Hepatocyte (in vitro differentiated cells): ENCODE data around the gene SLC36A4. TPM values are rescaled to one million over a fixed set of nuclear protein-coding genes. Genes with fewer than 3 reads are reported as not detected.

Experiments used
- DNase-seq: peaks from one replicate; pipeline ENCODE4 v3.0.0-alpha.2; 2016; ENCODE audit warnings: low spot score
- H2AFZ ChIP-seq: fragments of 200-600 bp; sonication (generic); 2 replicates; pipeline ENCODE4 v1.6.0; 2016; ENCODE audit warnings: antibody characterized with exemption, mild to moderate bottlenecking
- H3K27ac ChIP-seq: fragments of 200-600 bp; sonication (generic); 2 replicates; pipeline ENCODE4 v1.5.1; 2016; ENCODE audit warnings: mild to moderate bottlenecking
- H3K27me3 ChIP-seq: fragments of 200-600 bp; sonication (generic); 2 replicates; pipeline ENCODE4 v1.6.1; 2016
- H3K36me3 ChIP-seq: fragments of 200-600 bp; sonication (generic); replicated peaks from 2 replicates; pipeline ENCODE4 v1.5.1; 2016; ENCODE audit warnings: low read depth; ENCODE audit not compliant: insufficient read depth
- H3K4me1 ChIP-seq: fragments of 200-600 bp; sonication (generic); 2 replicates; pipeline ENCODE4 v1.5.1; 2016; ENCODE audit warnings: mild to moderate bottlenecking, moderate library complexity; ENCODE audit not compliant: insufficient read depth
- H3K4me2 ChIP-seq: fragments of 200-600 bp; sonication (generic); 2 replicates; pipeline ENCODE4 v1.6.0; 2016
- H3K4me3 ChIP-seq: fragments of 200-600 bp; sonication (generic); 2 replicates; pipeline ENCODE4 v1.5.1; 2016; ENCODE audit warnings: mild to moderate bottlenecking
- H3K79me2 ChIP-seq: fragments of 200-600 bp; sonication (generic); 2 replicates; pipeline ENCODE4 v1.6.0; 2017; ENCODE audit warnings: mild to moderate bottlenecking
- H3K9me2 ChIP-seq: fragments of 200-600 bp; sonication (generic); replicated peaks from 2 replicates; pipeline ENCODE4 v1.6.0; 2017; ENCODE audit warnings: mild to moderate bottlenecking; ENCODE audit not compliant: insufficient read depth
- H3K9me3 ChIP-seq: fragments of 200-600 bp; sonication (generic); 2 replicates; pipeline ENCODE4 v1.5.1; 2016; ENCODE audit warnings: low read depth, mild to moderate bottlenecking
- H4K20me1 ChIP-seq: fragments of 200-600 bp; sonication (generic); 2 replicates; pipeline ENCODE4 v1.6.0; 2016; ENCODE audit warnings: mild to moderate bottlenecking; ENCODE audit not compliant: insufficient read depth, poor library complexity, severe bottlenecking
- CTCF ChIP-seq: fragments of 200-600 bp; sonication (generic); IDR thresholded peaks from 2 replicates; pipeline ENCODE4 v1.5.1; 2016; ENCODE audit warnings: antibody characterized with exemption, mild to moderate bottlenecking; ENCODE audit not compliant: poor library complexity
- EZH2 ChIP-seq: fragments of 200-600 bp; sonication (generic); IDR thresholded peaks from 2 replicates; pipeline ENCODE4 v1.6.1; 2016; ENCODE audit warnings: antibody characterized with exemption, mild to moderate bottlenecking, borderline replicate concordance
- EZH2phosphoT487 ChIP-seq: fragments of 200-600 bp; sonication (generic); IDR thresholded peaks from one replicate; pipeline ENCODE4 v1.6.1; 2018; ENCODE audit warnings: antibody characterized with exemption, mild to moderate bottlenecking, low read depth, moderate library complexity; ENCODE audit not compliant: unreplicated experiment, severe bottlenecking
- WGBS: methylation state at CpG from one replicate; pipeline ENCODE4 v1.1.6; 2016; ENCODE audit warnings: low lambda C conversion rate; ENCODE audit errors: missing lambda C conversion rate; 5-methylcytosine and 5-hydroxymethylcytosine counted together
- polyA plus RNA-seq: library from polyadenylated mRNA; unstranded; fragments of >200 nt; fragmentation: Nextera tagmentation; extraction: Ambion mirVana; gene quantifications from 2 replicates; pipeline ENCODE4 v1.2.1, GENCODE V29; 2016
- total RNA-seq: library from RNA; depleted of rRNA; stranded (reverse); fragments of >200 nt; gene quantifications from 2 replicates; pipeline ENCODE4 v1.2.3, GENCODE V29; 2014

Gene SLC36A4
- total and polyA plus RNA-seq, 2 experiments from 2014 or later: 17.6 to 18.4 TPM

DNA sequence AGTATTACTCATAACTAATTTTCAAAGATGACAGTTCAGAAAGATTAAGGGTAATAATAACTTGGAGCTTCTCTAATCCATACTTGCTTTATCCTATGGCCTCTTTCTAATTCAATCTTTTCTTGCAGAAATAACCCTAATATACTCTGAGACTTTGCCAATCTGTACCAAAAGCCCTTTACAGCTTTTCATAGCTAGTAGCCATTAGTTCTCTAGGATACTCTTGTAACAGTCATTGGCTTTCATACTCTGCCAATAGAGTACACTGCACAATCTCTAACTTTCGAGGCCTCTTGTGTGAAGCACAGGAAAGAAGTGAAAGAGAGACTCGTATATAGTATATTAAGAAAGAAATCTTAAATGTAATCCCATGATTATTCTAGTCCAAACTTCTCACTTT lies 38.1 kb downstream of the SLC36A4 start:
- Histone ChIP-seq H3K79me2 (no peaks in the 10 kb centered on the region), H3K9me3 (no peaks in the 10 kb centered on the region), H2AFZ (no peak overlapping the region), H3K27me3 (no peaks in the 10 kb centered on the region), H3K9me2 (no peaks in the 10 kb centered on the region), H3K27ac (no peak overlapping the region), H3K4me2 (no peak overlapping the region), H3K4me3 (no peak overlapping the region), H3K36me3 (peaks cover 3% of the 10 kb centered on the region), H4K20me1 (no peaks in the 10 kb centered on the region), H3K4me1 (no peaks in the 10 kb centered on the region)
- TF ChIP-seq EZH2phosphoT487 (no peak), CTCF (no peak), EZH2 (no peak)
- DNase-seq: no peak
- 94% methylated on average over 2 of the region's 2 CpGs for WGBS

- peaks cover 3% of the 10 kb centered on the region for H3K36me3 ChIP-seq
- WGBS: 98% methylated on average over 3 of the region's 3 CpGs
- H2AFZ ChIP-seq: no peak overlapping the region
- H3K9me3 ChIP-seq: no peaks in the 10 kb centered on the region
- no peaks in the 10 kb centered on the region for H4K20me1 ChIP-seq
- no peaks in the 10 kb centered on the region for H3K9me2 ChIP-seq
- H3K4me2 ChIP-seq: no peak overlapping the region
- H3K27me3 ChIP-seq: no peaks in the 10 kb centered on the region
- no peak overlapping the region for H3K4me3 ChIP-seq
- H3K27ac ChIP-seq: no peak overlapping the region
- no peak for TF ChIP-seq EZH2
- TF ChIP-seq EZH2phosphoT487: no peak
- no peak for TF ChIP-seq CTCF
- no peak for DNase-seq
- H3K79me2 ChIP-seq: no peaks in the 10 kb centered on the region
- H3K4me1 ChIP-seq: no peaks in the 10 kb centered on the region
These were observed 42.1 kb downstream of the SLC36A4 start for GRCh38 chr11:93155738-93156137.

DNA sequence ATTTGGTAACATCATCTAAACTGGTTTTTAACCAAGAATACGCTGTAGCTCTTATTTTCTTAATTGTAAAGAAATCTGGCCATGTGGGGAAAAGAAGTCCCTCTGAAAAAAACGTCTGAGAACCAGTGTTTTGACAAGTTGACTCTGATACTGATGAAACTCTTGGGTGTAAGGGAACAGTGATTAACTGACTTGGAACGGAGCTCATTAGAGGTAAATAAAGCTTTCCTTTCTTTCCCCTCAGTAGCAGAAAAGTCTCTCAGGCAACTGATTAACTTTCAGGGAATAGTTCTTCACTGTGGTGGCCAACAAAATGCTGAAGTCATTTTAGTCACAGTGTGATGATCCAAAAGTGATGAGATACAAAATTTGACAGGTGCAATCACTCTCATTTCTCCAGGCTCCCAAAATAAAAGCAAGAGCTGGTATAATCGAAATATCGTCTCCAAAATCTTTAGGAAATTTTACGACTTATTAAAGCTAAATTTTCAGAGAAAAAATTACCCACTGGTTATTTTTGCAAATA lies 52.3 kb downstream of the SLC36A4 start:
- 88% methylated on average over 6 of the region's 6 CpGs for WGBS
- H3K9me2 ChIP-seq: no peaks in the 10 kb centered on the region
- no peak overlapping the region for H3K27ac ChIP-seq
- H3K79me2 ChIP-seq: no peaks in the 10 kb centered on the region
- no peaks in the 10 kb centered on the region for H3K27me3 ChIP-seq
- DNase-seq: no peak
- no peaks in the 10 kb centered on the region for H3K9me3 ChIP-seq
- no peak overlapping the region for H2AFZ ChIP-seq
- H3K4me2 ChIP-seq: no peak overlapping the region
- no peaks in the 10 kb centered on the region for H3K4me1 ChIP-seq
- no peaks in the 10 kb centered on the region for H4K20me1 ChIP-seq
- no peak overlapping the region for H3K4me3 ChIP-seq
- no peaks in the 10 kb centered on the region for H3K36me3 ChIP-seq
- TF ChIP-seq EZH2: no peak
- no peak for TF ChIP-seq EZH2phosphoT487
- no peak for TF ChIP-seq CTCF

- Histone ChIP-seq H3K9me2 (no peaks in the 10 kb centered on the region), H2AFZ (no peak overlapping the region), H3K4me3 (no peak overlapping the region), H4K20me1 (no peaks in the 10 kb centered on the region), H3K9me3 (no peaks in the 10 kb centered on the region), H3K27me3 (no peaks in the 10 kb centered on the region), H3K4me2 (no peak overlapping the region), H3K27ac (no peak overlapping the region), H3K79me2 (no peaks in the 10 kb centered on the region), H3K36me3 (no peaks in the 10 kb centered on the region), H3K4me1 (no peaks in the 10 kb centered on the region)
- DNase-seq: no peak
- no peak for TF ChIP-seq EZH2
These were observed 54.0 kb downstream of the SLC36A4 start for GRCh38 chr11:93143800-93144199.
